GM18505 (cell line): ENCODE measurements around the gene ZG16.
"Not testable (repeated sequence)": the region's sequence is repeated elsewhere in the genome, so short reads cannot be mapped to it uniquely, and the experiment has no call there.

Experiments
- ATAC-seq: cut with Tn5 transposase; IDR thresholded peaks from one replicate; pipeline ENCODE4 v1.9.1; 2021; ENCODE audit not compliant: unreplicated experiment
- POLR2A ChIP-seq: IDR thresholded peaks from 4 replicates; pipeline ENCODE4 v1.6.1; 2011; ENCODE audit warnings: borderline replicate concordance; ENCODE audit not compliant: insufficient read depth, insufficient read length; ENCODE audit errors: extremely low read depth

The ZG16 gene

GRCh38 chr16:29789775-29790182, 11.7 kb downstream of the ZG16 start:
- TF ChIP-seq POLR2A = no peak
- ATAC-seq = no peak

DNA sequence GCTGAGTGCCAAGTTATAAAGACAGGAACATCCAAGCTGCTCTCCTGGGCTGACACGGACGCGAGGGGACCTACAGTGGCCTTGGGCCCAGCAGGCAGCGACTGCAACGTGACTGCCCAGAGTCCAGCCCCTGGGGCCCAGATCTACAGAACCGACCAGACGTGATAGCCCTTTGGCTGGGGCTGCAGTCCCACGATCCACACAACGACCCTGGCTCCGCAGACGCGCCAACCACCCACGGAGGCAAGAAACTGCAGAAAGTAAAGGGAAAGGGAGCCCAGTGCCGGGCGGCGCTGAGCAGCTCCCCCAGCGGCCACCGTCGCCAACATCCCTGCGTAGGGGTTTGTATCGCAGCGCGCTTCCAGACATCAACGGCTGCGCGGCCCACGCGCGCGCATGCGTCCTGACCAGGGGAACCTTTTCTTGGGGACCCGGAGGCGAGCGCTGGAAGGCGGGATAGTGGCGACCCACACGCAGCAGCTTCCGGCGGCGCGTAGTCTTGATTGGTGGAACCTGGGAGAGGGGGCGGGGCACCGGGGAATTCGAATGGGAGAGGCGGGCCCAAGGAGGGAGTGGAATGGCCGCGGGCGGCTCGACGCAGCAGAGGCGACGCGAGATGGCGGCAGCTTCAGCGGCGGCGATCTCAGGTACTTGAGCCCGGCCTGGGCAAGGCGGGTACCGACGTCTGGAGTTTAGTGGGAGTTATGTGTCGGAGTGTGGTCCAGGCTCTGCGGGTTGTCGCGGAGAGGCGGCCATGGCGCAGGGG, 12.3 kb downstream of the ZG16 start, which contains the start of gene KIF22:
TSS of gene KIF22 (plus strand) at position 569 of the 766 bp plus-strand sequence. CDS start at position 578, 9 bp downstream.
- peak; percentile 80 for TF ChIP-seq POLR2A

GRCh38 chr16:29790949-29791844, 13.1 kb downstream of the ZG16 start:
- no peak for TF ChIP-seq POLR2A
- no peak for ATAC-seq

More for the DNA sequence above, 12.3 kb downstream of the ZG16 start, which contains the start of gene KIF22:
- ATAC-seq = peak; percentile 88

- no peak for TF ChIP-seq POLR2A
- ATAC-seq = no peak
These were observed 14.1 kb downstream of the ZG16 start for GRCh38 chr16:29791845-29792807.

GRCh38 chr16:29793153-29793552, 15.1 kb downstream of the ZG16 start:
- ATAC-seq = not testable (repeated sequence)

- ATAC-seq = no peak
- no peak for TF ChIP-seq POLR2A
These were observed 16.2 kb downstream of the ZG16 start for GRCh38 chr16:29794231-29794710.

DNA sequence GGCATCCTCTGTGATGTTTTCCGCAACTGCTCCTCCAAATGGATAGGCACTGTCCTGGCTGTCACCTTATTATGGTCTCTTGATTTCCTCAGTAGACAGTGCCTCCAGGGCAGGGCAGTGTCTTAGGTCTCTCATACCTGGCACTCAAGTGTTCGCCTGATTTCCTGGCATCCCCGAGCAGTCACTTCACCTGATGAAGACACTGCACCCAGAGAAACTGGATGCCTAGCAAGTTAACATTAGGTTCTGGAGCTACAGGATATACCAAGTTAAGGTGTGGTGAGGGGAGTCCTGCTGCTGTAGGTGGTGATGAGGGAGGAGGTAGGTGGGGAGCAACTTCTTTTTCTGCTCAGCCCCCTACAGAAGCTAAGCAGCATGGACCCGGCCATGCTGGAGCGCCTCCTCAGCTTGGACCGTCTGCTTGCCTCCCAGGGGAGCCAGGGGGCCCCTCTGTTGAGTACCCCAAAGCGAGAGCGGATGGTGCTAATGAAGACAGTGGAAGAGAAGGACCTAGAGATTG, 24.4 kb downstream of the ZG16 start:
- TF ChIP-seq POLR2A = no peak
- ATAC-seq = no peak

DNA sequence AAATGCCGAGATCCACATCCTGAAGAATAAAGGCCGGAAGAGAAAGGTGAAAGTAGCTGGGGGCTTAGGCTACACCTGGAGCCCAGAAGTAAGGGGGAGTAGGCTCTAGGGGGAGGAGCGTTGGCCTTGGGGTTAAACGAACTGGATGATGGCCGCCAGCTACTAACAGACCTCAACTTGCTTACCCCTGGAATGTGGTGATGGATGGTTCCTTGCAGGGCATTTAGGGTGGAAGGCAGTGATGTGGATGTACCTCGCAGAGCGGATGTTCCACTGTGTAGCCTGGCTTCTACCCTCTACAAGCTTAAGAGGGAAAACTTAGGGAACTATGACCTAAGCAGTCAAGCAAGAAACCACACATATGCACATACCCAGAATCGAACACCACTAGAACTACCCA, 26.0 kb downstream of the ZG16 start:
- no peak for TF ChIP-seq POLR2A

DNA sequence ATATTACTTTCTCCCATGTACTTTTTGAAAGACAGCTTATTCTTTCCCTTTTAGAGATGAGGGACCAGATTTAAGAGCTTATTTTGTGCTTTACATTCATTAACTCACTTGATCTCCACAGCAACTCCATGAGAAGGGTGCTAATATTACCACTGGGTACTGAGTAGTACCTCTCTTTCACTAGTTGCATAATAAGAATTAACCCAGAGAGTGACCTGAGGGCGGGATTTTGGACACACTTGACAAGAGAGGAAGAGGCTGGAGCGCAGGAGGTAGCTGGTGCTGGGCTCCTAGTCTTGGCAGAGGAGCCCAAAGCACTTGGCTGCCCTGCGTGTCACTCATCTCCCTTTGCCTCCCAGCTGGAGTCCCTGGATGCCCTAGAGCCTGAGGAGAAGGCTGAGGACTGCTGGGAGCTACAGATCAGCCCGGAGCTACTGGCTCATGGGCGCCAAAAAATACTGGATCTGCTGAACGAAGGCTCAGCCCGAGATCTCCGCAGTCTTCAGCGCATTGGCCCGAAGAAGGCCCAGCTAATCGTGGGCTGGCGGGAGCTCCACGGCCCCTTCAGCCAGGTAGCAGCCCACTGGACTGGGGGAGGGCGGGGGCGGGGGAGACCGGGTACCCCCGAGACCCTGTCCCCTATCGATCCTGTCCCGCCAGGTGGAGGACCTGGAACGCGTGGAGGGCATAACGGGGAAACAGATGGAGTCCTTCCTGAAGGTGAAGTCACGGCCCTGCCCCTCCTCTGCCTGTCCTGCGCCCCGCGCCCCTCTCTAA, 26.6 kb downstream of the ZG16 start:
- no peak for TF ChIP-seq POLR2A
- ATAC-seq = no peak

More for the DNA sequence above, 26.0 kb downstream of the ZG16 start:
- ATAC-seq = no peak

DNA sequence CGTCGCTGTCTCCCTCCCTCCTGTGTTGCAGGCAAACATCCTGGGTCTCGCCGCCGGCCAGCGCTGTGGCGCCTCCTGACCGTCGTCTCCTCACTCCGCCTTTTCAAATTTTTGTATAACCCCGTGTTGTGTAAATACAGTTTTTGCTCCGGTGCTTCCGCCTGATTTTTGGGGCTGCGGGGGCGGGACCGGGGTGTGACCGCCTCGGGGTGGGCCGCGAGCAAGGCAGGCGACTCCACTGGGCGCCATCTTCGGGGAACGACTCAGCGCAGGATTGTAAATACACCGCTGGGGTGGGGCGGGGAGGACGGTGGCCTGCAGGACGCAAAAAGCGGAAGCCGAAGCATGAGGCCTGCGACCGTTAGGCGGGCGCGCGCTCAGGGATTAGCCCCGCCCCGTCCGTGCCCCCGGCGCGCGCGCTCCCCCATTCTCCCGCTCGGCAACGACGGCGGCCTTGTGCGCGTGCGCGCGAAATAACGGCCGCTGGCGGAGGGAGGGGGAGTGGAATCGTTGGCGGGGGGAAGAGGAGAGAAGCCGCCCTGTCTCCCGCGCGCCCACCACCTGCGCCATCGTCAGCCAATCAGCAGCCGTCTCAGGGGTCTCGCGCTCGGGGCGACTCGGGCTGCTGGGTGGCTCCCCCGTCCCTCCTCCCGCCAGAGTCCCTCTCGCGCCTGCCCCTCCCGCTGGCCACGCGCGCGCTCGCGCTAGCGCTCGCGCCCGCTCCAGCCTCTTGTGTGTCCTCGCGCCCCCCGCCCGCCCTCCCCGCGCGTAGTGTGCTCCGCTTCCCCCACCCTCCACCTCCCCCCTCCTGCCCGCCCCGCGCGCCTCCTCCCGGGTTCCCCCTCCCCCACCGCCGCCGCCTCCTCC, 27.4 kb downstream of the ZG16 start:
- peak; percentile 50 for ATAC-seq

GRCh38 chr16:29806099-29806579, 28.1 kb downstream of the ZG16 start, which contains the start of gene MAZ:
Gene MAZ, plus strand, starts transcription at chr16:29806529. Its CDS starts 173 bp downstream, at chr16:29806702.
- ATAC-seq = no peak
- no peak for TF ChIP-seq POLR2A

More for the DNA sequence above, 27.4 kb downstream of the ZG16 start:
- peak; percentile 92 for TF ChIP-seq POLR2A
